Activated CD4-positive, CD25-positive, alpha-beta regulatory T cell treated with anti-CD3 and anti-CD28 coated beads, Interleukin-2, amount 50 U/mL, for 24 hours (primary cell): ENCODE results near the gene PROC.

Source experiments
- ATAC-seq, 2 donors: fragments of 150-1000 bp; cut with Tn5 transposase; one replicate each; pipeline ENCODE4 v1.10.0; 2021; ENCODE audit warnings: mild to moderate bottlenecking in 1 of 2, moderate library complexity in 1 of 2

The PROC gene

GRCh38 chr2:127418300-127419111, at the start of gene PROC:
Gene PROC, plus strand, starts transcription at chr2:127418427. Its CDS starts 1,516 bp downstream, at chr2:127419943.
- ATAC-seq = no peak

- ATAC-seq = no peak
Observed at GRCh38 chr2:127370010-127370409, 48.2 kb upstream of the PROC start.

GRCh38 chr2:127371037-127371436, 47.2 kb upstream of the PROC start:
- ATAC-seq = no peak

GRCh38 chr2:127373362-127374083, 44.7 kb upstream of the PROC start:
- no peak for ATAC-seq

- ATAC-seq = no peak
Observed at GRCh38 chr2:127376257-127376656, 42.0 kb upstream of the PROC start.

GRCh38 chr2:127377262-127377661, 41.0 kb upstream of the PROC start:
- no peak for ATAC-seq

GRCh38 chr2:127378720-127379119, 39.5 kb upstream of the PROC start:
- no peak for ATAC-seq

- no peak for ATAC-seq
Observed at GRCh38 chr2:127379712-127380355, 38.4 kb upstream of the PROC start.

GRCh38 chr2:127381762-127382161, 36.5 kb upstream of the PROC start:
- ATAC-seq = peak; percentile 74 to 78

GRCh38 chr2:127382831-127383230, 35.4 kb upstream of the PROC start:
- no peak for ATAC-seq

GRCh38 chr2:127384529-127384928, 33.7 kb upstream of the PROC start:
- ATAC-seq = no peak

- no peak for ATAC-seq
Observed at GRCh38 chr2:127386246-127386645, 32.0 kb upstream of the PROC start.

- ATAC-seq = peak; percentile 74 to 76
Observed at GRCh38 chr2:127386764-127387654, 31.2 kb upstream of the PROC start.

- ATAC-seq = peak; percentile 75 to 83
Observed at GRCh38 chr2:127387655-127388422, 30.4 kb upstream of the PROC start, which contains the start of gene MAP3K2. Gene MAP3K2, minus strand, starts transcription at chr2:127387975. Its CDS starts 44,846 bp downstream, at chr2:127343129.

GRCh38 chr2:127388423-127389164, 29.6 kb upstream of the PROC start:
- peak; percentile 7 to 61 for ATAC-seq

GRCh38 chr2:127389778-127390435, 28.3 kb upstream of the PROC start:
- no peak for ATAC-seq

GRCh38 chr2:127392133-127392827, 25.9 kb upstream of the PROC start:
- ATAC-seq = no peak

GRCh38 chr2:127392828-127393578, 25.2 kb upstream of the PROC start:
- ATAC-seq = no peak

- no peak for ATAC-seq
Observed at GRCh38 chr2:127394492-127394891, 23.7 kb upstream of the PROC start.
